ENCODE results near the gene PCDHA11. TPM values are rescaled to one million over a fixed set of nuclear protein-coding genes. Genes with fewer than 3 reads are reported as not detected.
"Not testable (repeated sequence)": the region's sequence is repeated elsewhere in the genome, so short reads cannot be mapped to it uniquely, and the experiment has no call there.

The PCDHA11 gene
- total RNA-seq, 2 experiments from 2014 or later: not detected

- Mint-ChIP-seq H3K27ac (no peak overlapping the region), H3K36me3 (peaks cover 8% of the 10 kb centered on the region), H3K4me1 (no peaks in the 10 kb centered on the region), H3K4me3 (no peak overlapping the region), H3K9me3 (peaks cover 24% of the 10 kb centered on the region), H3K27me3 (peaks cover 66% of the 10 kb centered on the region)
- no peak for DNase-seq
Observed at GRCh38 chr5:140842798-140843733, 25.7 kb upstream of the PCDHA11 start.

DNA sequence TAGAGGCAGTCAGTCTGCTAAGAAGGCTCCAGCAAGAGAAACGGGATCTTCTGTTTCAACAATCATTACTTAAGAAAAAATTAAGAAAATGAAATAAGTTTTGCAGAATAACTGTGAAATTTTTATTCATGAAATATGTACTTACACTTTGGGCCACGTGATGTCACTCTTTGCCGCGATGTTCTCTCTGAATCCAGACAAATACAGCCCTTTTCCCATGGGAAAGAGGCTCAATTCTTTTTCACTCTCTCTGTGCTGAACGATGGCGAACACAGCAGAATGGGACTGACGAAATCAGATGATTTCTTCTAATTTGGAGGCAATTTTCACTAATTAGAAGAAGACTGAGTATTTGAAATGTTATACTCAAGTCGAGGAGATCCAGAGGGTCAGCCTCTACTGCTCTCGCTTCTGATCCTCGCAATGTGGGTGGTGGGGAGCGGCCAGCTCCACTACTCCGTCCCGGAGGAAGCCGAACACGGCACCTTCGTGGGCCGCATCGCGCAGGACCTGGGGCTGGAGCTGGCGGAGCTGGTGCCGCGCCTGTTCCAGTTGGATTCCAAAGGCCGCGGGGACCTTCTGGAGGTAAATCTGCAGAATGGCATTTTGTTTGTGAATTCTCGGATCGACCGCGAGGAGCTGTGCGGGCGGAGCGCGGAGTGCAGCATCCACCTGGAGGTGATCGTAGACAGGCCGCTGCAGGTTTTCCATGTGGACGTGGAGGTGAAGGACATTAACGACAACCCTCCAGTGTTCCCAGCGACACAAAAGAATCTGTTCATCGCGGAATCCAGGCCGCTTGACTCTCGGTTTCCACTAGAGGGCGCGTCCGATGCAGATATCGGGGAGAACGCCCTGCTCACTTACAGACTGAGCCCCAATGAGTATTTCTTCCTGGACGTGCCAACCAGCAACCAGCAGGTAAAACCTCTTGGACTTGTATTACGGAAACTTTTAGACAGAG lies 20.3 kb upstream of the PCDHA11 start, which contains the start of gene PCDHA9:
Gene PCDHA9 (plus strand): TSS at position 244 of the 964 bp plus-strand sequence. CDS start 114 bp downstream, at position 358.
- not testable (repeated sequence) for H3K4me3 Mint-ChIP-seq
- H3K9me3 Mint-ChIP-seq: peaks cover 17% of the 10 kb centered on the region

GRCh38 chr5:140849831-140850634 lies 18.7 kb upstream of the PCDHA11 start:
- not testable (repeated sequence) for H3K36me3 Mint-ChIP-seq, H3K4me1 Mint-ChIP-seq, DNase-seq, H3K4me3 Mint-ChIP-seq, H3K27ac Mint-ChIP-seq
- H3K27me3 Mint-ChIP-seq: peaks cover 47% of the 10 kb centered on the region
- peaks cover 15% of the 10 kb centered on the region for H3K9me3 Mint-ChIP-seq

More for the DNA sequence above, 20.3 kb upstream of the PCDHA11 start, which contains the start of gene PCDHA9:
- H3K36me3 Mint-ChIP-seq, DNase-seq, H3K27ac Mint-ChIP-seq, H3K4me1 Mint-ChIP-seq: not testable (repeated sequence)
- peaks cover 46% of the 10 kb centered on the region for H3K27me3 Mint-ChIP-seq

DNA sequence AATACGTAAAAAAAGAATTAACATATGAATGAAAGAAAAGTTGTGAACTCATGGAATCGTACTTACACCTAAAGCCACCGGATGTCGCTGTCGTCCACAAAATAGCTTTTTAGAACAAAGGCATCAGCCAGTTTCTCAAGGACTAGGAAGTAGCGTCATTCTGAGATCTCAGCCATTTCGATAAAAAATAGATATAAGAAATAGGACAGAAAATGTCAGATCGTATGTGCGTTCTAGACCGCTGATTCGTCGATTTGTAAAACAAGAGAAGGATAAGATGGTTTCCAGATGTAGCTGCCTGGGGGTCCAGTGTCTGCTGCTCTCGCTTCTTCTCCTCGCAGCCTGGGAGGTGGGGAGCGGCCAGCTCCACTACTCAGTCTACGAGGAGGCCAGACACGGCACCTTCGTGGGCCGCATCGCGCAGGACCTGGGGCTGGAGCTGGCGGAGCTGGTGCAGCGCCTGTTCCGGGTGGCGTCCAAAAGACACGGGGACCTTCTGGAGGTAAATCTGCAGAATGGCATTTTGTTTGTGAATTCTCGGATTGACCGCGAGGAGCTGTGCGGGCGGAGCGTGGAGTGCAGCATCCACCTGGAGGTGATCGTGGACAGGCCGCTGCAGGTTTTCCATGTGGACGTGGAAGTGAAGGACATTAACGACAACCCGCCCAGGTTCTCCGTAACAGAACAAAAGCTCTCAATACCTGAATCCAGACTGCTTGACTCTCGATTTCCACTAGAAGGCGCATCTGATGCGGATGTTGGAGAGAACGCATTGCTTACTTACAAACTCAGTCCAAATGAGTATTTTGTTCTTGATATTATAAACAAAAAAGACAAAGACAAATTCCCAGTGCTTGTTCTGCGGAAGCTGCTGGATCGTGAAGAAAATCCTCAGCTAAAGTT lies 12.7 kb upstream of the PCDHA11 start, which contains the start of gene PCDHA10:
Gene PCDHA10 (plus strand): TSS at position 126 of the 903 bp plus-strand sequence. CDS start 152 bp downstream, at position 278.
- no peak within 1 kb of the TSS for H3K27ac Mint-ChIP-seq
- H3K36me3 Mint-ChIP-seq: peaks cover 12% of the 10 kb centered on the region
- peaks cover 48% of the 10 kb centered on the region for H3K27me3 Mint-ChIP-seq
- no peak within 1 kb of the TSS for H3K4me3 Mint-ChIP-seq
- peaks cover 22% of the 10 kb centered on the region for H3K9me3 Mint-ChIP-seq
- no peak for DNase-seq
- no peaks in the 10 kb centered on the region for H3K4me1 Mint-ChIP-seq

GRCh38 chr5:140857177-140857986 lies 11.4 kb upstream of the PCDHA11 start:
- H3K27me3 Mint-ChIP-seq: peaks cover 62% of the 10 kb centered on the region
- H3K9me3 Mint-ChIP-seq: peaks cover 25% of the 10 kb centered on the region
- H3K4me1 Mint-ChIP-seq: no peaks in the 10 kb centered on the region
- H3K36me3 Mint-ChIP-seq: peaks cover 12% of the 10 kb centered on the region
- no peak overlapping the region for H3K27ac Mint-ChIP-seq
- DNase-seq: no peak
- no peak overlapping the region for H3K4me3 Mint-ChIP-seq

DNA sequence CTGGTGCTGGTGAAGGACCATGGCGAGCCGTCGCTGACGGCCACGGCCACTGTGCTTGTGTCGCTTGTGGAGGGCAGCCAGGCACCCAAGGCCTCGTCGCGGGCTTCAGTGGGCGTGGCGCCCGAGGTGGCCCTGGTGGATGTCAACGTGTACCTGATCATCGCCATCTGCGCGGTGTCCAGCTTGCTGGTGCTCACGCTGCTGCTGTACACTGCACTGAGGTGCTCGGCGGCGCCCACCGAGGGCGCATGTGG lies 10.8 kb upstream of the PCDHA11 start:
- no peak overlapping the region for H3K4me3 Mint-ChIP-seq
- H3K27me3 Mint-ChIP-seq: peaks cover 57% of the 10 kb centered on the region
- H3K36me3 Mint-ChIP-seq: peaks cover 14% of the 10 kb centered on the region
- H3K9me3 Mint-ChIP-seq: peaks cover 25% of the 10 kb centered on the region
- no peak for DNase-seq
- H3K27ac Mint-ChIP-seq: no peak overlapping the region
- H3K4me1 Mint-ChIP-seq: no peaks in the 10 kb centered on the region

DNA sequence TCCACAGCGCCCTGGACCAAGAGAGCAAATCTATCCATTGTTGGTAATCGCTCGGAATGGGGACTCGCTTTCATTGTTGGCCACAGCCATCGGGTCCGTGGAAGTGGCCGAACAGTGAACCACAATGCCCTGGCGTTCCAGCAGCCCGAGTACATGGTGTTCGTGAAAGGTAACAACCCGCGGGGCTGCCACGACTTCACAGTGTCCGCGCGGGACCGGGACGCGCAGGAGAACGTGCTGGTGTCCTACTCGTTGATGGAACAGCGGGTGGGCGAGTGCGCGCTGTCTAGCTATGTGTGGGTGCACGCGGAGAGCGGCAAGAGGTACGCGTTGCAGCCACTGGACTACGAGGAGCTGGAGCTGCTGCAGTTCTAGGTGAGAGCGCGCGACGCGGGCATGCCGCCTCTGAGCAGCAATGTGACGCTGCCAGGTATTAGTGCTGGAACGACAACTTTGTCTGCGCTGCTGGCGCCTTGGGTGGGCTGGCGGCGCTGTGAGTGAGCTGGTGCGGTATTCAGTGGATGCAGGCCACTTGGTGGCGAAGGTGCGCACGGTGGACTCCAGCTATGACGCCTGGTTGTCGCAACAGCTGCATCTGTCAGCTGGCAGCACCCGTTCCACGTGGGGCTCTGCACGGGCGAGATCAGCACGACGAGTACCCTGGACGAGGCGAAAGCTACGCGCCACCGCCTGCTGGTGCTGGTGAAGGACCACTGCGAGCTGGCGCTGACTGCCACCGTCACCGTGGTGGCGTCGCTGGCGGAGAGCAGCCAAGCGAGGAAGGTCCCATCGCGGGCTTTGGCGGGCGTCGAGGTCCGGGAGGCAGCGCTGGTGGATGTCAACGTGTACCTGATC lies 6.1 kb upstream of the PCDHA11 start:
- no peak for DNase-seq
- Mint-ChIP-seq H3K4me1 (no peaks in the 10 kb centered on the region), H3K27me3 (peaks cover 46% of the 10 kb centered on the region), H3K4me3 (no peak overlapping the region), H3K27ac (no peak overlapping the region), H3K9me3 (peaks cover 5% of the 10 kb centered on the region), H3K36me3 (peaks cover 2% of the 10 kb centered on the region)

DNA sequence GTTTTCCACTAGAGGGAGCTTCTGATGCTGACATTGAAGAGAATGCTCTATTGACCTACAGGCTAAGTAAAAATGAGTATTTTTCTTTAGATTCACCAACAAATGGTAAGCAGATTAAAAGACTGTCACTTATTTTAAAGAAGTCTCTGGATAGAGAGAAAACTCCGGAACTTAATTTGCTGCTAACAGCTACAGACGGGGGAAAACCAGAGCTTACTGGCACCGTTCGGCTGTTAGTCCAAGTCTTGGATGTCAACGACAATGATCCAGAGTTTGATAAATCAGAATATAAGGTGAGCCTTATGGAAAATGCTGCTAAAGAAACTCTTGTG lies 764 bp downstream of the PCDHA11 start:
- H3K27me3 Mint-ChIP-seq: peaks cover 44% of the 10 kb centered on the region
- H3K27ac Mint-ChIP-seq: no peak overlapping the region
- H3K4me1 Mint-ChIP-seq: no peaks in the 10 kb centered on the region
- H3K9me3 Mint-ChIP-seq: peaks cover 13% of the 10 kb centered on the region
- H3K36me3 Mint-ChIP-seq: peaks cover 4% of the 10 kb centered on the region
- H3K4me3 Mint-ChIP-seq: no peak overlapping the region
- DNase-seq: no peak

DNA sequence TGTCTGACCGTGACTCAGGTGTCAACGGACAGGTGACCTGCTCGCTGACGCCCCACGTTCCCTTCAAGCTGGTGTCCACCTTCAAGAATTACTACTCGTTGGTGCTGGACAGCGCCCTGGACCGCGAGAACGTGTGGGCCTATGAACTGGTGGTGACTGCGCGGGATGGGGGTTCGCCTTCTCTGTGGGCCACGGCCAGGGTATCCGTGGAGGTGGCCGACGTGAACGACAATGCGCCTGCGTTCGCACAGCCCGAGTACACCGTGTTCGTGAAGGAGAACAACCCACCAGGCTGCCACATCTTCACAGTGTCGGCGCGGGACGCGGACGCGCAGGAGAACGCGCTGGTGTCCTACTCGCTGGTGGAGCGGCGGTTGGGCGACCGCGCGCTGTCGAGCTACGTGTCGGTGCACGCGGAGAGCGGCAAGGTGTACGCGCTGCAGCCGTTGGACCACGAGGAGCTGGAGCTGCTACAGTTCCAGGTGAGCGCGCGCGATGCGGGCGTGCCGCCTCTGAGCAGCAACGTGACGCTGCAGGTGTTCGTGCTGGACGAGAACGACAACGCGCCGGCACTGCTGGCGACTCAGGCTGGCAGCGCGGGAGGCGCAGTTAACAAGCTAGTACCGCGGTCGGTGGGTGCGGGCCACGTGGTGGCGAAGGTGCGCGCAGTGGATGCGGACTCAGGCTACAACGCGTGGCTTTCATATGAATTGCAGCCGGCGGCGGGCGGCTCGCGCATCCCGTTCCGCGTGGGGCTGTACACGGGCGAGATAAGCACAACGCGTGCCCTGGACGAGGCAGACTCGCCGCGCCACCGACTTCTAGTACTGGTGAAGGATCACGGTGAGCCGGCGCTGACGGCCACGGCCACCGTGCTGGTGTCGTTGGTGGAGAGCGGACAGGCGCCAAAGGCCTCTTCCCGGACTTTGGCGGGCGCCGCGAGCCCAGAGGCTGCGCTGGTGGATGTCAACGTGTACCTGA lies 1.8 kb downstream of the PCDHA11 start:
- Mint-ChIP-seq H3K4me3 (no peak overlapping the region), H3K4me1 (no peaks in the 10 kb centered on the region), H3K9me3 (peaks cover 14% of the 10 kb centered on the region), H3K27me3 (peaks cover 51% of the 10 kb centered on the region), H3K36me3 (peaks cover 7% of the 10 kb centered on the region), H3K27ac (no peak overlapping the region)
- no peak for DNase-seq

- peaks cover 51% of the 10 kb centered on the region for H3K27me3 Mint-ChIP-seq
- no peak within 1 kb of the TSS for H3K4me3 Mint-ChIP-seq
- no peak for DNase-seq
- H3K36me3 Mint-ChIP-seq: peaks cover 9% of the 10 kb centered on the region
- no peaks in the 10 kb centered on the region for H3K4me1 Mint-ChIP-seq
- H3K27ac Mint-ChIP-seq: no peak within 1 kb of the TSS
- peaks cover 12% of the 10 kb centered on the region for H3K9me3 Mint-ChIP-seq
Observed at GRCh38 chr5:140875085-140876065, 6.6 kb downstream of the PCDHA11 start, which contains the start of gene PCDHA12. Gene PCDHA12 (plus strand): TSS chr5:140875308. CDS start chr5:140875473, 165 bp downstream.

All from activated naive CD8-positive, alpha-beta T cell treated with anti-CD3 and anti-CD28 coated beads for 36 hours (primary cell).